Activated naive CD8-positive, alpha-beta T cell treated with anti-CD3 and anti-CD28 coated beads for 36 hours (primary cell): Measurements from ENCODE around the gene NOCT. TPM values are rescaled to one million over a fixed set of nuclear protein-coding genes. Genes with fewer than 3 reads are reported as not detected.
"Not testable (repeated sequence)": the region's sequence is repeated elsewhere in the genome, so short reads cannot be mapped to it uniquely, and the experiment has no call there.

ENCODE experiments used
- DNase-seq: peaks from one replicate; pipeline ENCODE4 v3.0.0; 2021
- H3K27ac Mint-ChIP-seq: one replicate; pipeline ENCODE4 v1.8.0; 2022; ENCODE audit warnings: mild to moderate bottlenecking, moderate library complexity, mixed read lengths
- H3K27me3 Mint-ChIP-seq: one replicate; pipeline ENCODE4 v1.8.0; 2022; ENCODE audit warnings: mild to moderate bottlenecking, mixed read lengths
- H3K36me3 Mint-ChIP-seq: one replicate; pipeline ENCODE4 v1.8.0; 2021; ENCODE audit warnings: mild to moderate bottlenecking, mixed read lengths
- H3K4me1 Mint-ChIP-seq: one replicate; pipeline ENCODE4 v1.8.0; 2021; ENCODE audit warnings: mixed read lengths
- H3K4me3 Mint-ChIP-seq: one replicate; pipeline ENCODE4 v1.8.0; 2022; ENCODE audit warnings: mild to moderate bottlenecking, moderate library complexity, mixed read lengths
- H3K9me3 Mint-ChIP-seq: one replicate; pipeline ENCODE4 v1.8.0; 2022; ENCODE audit warnings: mixed read lengths
- total RNA-seq, 2 experiments: library from RNA; stranded (reverse); gene quantifications; one replicate each; pipeline ENCODE4 v1.2.3, GENCODE V29; 2021

NOCT gene
- total RNA-seq, 2 experiments from 2014 or later: 21.5 to 22.9 TPM

DNA sequence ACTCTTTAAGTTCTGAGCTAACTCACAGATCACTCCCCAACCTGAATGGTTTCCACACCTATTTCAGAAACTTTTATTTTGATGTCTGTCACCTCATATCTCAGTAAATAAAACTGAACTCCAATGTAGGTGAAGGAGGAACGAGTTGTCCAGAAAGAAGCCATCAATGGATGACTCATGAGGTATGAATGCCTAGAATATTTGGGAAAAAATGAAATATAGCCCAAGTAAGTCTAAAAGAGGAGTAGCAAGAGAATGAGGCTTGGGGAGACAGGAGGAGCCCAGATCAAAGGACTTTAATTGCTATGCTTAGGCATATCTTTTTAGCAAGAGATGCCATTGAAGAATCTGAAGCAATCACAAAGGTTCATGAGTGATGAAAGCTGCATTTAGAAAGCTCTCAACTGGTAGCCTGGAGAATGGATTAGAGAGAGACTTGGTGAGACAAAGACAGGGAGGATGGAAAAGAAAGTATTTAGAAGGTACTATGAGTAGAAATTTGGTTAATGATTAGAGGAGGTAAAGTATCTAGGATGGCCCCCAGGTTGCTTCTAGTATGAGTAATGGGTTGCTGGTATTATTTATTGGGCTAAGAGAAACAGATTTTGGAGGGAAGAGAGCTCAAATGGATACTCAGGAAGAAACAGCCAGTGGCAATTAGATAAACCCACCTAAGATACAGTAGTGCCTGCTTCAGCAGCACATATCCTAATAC is 39.4 kb downstream of the NOCT start:
- no peak for DNase-seq
- Mint-ChIP-seq H3K4me1 (peaks cover 18% of the 10 kb centered on the region), H3K36me3 (peaks cover 19% of the 10 kb centered on the region), H3K27me3 (no peaks in the 10 kb centered on the region), H3K4me3 (no peak overlapping the region), H3K27ac (peak overlapping the region; percentile 19), H3K9me3 (no peaks in the 10 kb centered on the region)

DNA sequence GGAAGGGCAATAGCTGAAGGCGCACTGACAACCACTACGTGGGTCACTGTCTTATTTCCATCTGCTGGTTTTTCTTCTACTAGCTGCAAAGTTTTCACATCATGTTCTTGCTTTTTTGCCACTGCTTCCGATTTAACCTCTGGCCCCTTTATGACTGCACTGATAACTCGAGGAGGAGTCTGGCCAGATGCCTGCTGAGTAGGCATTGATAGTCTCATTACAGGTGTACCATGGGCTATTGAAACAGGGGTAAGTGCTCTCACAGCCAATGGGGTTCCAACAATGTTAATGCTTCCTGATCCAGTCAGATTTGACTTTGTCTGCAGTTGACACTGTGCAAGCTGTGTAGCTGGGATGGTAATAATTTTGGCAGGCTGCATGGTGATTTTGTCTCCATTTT is 43.4 kb downstream of the NOCT start:
- H3K9me3 Mint-ChIP-seq, H3K4me3 Mint-ChIP-seq, DNase-seq, H3K27ac Mint-ChIP-seq, H3K27me3 Mint-ChIP-seq: not testable (repeated sequence)
- Mint-ChIP-seq H3K4me1 (peaks cover 21% of the 10 kb centered on the region), H3K36me3 (peaks cover 17% of the 10 kb centered on the region)

DNA sequence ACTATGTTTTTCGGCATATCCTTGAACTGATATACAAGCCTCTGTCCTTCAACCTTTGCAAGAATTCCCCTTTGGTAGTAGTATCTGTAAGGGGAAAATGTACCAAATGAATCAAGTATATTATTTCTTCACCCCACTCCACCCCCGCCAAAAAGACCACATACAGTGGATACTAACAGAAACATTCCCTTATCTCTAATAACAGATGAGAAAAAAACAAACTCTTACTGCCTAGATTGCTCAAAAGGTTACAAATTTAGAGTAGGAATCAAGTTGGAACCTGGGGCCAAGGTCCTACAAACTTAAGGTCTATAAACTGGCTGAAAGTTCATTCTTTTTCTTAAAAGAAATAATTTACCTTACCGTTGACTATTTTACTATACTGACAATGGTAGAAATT is 45.0 kb downstream of the NOCT start:
- Mint-ChIP-seq H3K36me3 (peaks cover 15% of the 10 kb centered on the region), H3K27ac (peak overlapping the region; percentile 38), H3K4me3 (no peak overlapping the region), H3K9me3 (no peaks in the 10 kb centered on the region), H3K4me1 (peaks cover 20% of the 10 kb centered on the region), H3K27me3 (no peaks in the 10 kb centered on the region)
- DNase-seq: no peak

DNA sequence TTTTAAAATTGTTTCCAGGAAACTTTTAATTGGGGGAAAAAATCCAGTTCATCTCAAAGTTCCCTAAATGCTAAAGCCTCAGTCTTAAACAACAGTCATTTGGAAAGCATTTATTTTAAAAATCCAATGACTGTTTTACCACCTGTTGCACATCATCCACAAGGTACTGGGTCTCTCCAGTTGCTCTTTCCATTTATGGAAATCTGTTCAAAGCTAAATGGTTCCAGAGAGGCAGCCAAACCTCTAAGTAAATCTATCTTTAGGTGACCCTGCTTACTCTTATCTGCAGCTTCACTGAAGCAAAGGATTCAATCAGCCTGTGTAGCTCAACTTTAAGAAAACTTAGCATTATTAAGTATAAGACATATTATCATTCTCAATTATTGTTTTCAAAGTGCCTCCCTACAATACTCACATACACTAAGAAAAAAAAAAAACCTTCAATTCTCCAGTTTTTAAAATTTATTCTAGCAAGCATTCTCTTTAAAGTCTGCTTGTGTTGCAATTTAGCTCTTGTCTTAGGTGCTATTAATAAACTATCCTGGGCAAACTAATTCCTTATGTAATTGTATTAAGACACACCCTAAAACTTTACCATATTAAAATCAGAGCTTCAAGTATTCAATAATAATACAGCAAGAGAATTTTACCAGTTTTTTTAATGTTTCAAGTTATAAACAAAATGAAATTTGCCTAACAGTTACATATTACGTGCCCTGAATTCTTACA is 60.6 kb downstream of the NOCT start:
- H3K36me3 Mint-ChIP-seq: peaks cover 8% of the 10 kb centered on the region
- H3K4me1 Mint-ChIP-seq: peaks cover 45% of the 10 kb centered on the region
- H3K4me3 Mint-ChIP-seq: no peak overlapping the region
- no peaks in the 10 kb centered on the region for H3K9me3 Mint-ChIP-seq
- H3K27me3 Mint-ChIP-seq: no peaks in the 10 kb centered on the region
- no peak for DNase-seq
- no peak overlapping the region for H3K27ac Mint-ChIP-seq

DNA sequence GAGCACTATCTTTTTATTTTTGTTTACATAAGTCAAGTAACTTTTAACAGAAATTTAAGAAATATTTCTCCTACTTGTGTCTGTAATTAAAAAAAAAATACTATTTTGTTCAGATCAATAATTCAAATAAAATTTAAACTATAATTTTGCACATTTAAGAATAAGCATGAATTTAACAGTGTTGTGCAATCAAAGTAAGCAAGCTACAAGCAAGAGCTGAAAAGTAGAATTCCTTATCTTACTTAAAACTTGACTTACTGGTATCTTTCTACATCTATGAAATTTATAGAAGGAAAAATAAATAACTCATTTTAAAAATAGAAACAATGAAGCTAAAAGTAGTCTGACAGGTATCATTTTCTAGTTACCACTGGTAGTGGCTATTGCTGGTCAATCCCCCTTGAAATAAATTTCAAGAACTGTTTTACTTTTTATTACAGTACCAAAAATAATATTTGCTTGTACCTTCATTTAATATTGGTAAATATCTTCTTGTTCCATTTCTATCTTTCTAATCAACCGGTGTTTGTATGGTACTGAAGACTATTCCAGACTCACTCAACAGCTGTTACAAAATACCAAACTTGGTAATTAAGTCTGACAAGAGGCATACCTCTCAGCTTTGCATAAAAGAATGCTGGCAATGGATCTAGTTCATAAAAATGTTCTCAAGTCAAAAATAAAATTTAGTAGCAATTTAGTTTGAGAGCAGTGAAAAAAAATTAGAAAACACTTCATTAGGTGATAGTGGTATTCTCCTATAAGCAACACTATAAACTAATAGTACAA is 62.2 kb downstream of the NOCT start:
- H3K9me3 Mint-ChIP-seq: no peaks in the 10 kb centered on the region
- no peak overlapping the region for H3K27ac Mint-ChIP-seq
- DNase-seq: no peak
- peaks cover 7% of the 10 kb centered on the region for H3K36me3 Mint-ChIP-seq
- H3K4me1 Mint-ChIP-seq: peaks cover 54% of the 10 kb centered on the region
- H3K4me3 Mint-ChIP-seq: no peak overlapping the region
- H3K27me3 Mint-ChIP-seq: no peaks in the 10 kb centered on the region

DNA sequence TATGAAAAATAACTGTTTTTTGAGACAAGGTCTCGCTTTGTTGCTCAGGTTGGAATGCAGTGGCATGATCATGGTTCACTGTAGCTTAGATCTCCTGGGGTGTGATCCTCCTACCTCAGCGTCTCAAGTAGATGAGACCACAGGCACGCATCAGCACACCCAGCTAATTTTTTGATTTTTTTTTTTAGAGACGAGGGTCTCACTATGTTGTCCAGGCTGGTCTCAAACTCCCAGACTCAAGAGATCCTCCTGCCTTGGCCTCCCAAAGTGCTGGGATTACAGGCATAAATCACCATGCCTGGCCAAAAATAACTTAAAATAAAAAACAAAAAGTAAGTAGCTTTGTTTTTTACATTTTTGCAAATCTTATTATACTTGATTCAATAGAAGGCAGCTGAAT is 63.3 kb downstream of the NOCT start:
- Mint-ChIP-seq H3K4me3 (no peak overlapping the region), H3K27ac (no peak overlapping the region), H3K4me1 (peaks cover 52% of the 10 kb centered on the region), H3K27me3 (no peaks in the 10 kb centered on the region), H3K36me3 (peaks cover 14% of the 10 kb centered on the region), H3K9me3 (no peaks in the 10 kb centered on the region)
- DNase-seq: no peak

DNA sequence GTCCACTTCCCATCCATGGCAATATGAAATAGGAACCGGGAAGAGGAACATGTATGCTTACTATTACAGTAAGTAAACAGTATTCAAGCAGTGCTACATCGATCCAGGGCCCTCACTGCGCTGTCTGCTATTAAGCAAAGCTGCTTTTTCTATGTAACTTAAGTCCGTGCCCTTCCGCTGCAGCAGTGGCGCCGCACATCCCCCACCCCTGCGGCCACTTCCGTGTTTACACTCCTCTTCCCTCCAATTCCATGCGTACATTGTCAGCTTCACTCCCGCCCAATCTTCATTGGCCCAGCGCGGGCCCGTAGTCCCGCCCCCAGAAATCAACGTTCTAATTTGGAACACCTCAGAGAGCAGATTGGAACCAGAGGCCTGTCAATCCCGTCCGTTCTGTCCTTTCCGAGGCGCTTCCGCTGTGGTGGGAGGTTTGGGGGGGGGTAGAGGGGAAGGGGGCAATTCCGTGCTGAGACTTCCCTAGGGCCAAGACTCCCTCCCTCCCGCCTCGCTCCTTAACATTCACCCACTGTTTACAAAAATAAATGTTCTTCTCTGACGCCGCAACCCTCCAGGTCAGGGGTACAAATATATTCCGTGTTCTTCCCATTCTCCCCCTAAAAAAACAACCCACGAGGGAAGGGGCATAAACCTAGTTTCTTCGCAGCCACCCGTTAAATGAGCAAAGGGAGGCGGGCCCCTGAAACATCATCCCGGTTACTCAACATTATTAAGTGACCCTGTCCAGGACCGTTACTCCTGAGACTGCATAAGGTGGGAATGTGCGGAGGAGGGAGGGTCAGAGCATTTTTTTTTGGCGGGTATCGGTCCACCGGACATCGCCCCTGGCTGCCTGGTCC is 67.4 kb downstream of the NOCT start:
- Mint-ChIP-seq H3K4me1 (peaks cover 39% of the 10 kb centered on the region), H3K4me3 (peak overlapping the region; percentile 99), H3K9me3 (no peaks in the 10 kb centered on the region), H3K27me3 (no peaks in the 10 kb centered on the region), H3K36me3 (peaks cover 14% of the 10 kb centered on the region), H3K27ac (peak overlapping the region; percentile 100)
- peak; percentile 92 for DNase-seq

DNA sequence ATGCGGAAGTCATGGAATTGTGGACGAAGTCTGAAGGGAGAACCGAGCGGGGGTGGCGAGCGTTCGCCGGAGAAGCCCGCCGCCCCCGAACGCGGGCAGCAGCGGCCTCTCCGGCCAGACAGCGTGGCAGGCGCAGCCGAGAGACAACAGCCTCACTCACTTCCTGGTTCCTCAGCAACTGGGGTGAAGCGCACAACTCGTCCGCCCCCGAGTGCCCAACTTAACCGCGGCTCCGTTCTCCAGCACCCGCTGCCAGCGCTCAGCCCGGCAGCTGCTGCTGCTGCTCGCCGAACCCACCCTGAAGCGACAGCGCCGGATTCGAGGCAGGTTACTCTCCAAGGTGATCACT is 68.0 kb downstream of the NOCT start:
- DNase-seq: peak; percentile 73
- Mint-ChIP-seq H3K4me1 (peaks cover 36% of the 10 kb centered on the region), H3K36me3 (peaks cover 14% of the 10 kb centered on the region), H3K27ac (peak overlapping the region; percentile 100), H3K4me3 (peak overlapping the region; percentile 99), H3K27me3 (no peaks in the 10 kb centered on the region), H3K9me3 (no peaks in the 10 kb centered on the region)

DNA sequence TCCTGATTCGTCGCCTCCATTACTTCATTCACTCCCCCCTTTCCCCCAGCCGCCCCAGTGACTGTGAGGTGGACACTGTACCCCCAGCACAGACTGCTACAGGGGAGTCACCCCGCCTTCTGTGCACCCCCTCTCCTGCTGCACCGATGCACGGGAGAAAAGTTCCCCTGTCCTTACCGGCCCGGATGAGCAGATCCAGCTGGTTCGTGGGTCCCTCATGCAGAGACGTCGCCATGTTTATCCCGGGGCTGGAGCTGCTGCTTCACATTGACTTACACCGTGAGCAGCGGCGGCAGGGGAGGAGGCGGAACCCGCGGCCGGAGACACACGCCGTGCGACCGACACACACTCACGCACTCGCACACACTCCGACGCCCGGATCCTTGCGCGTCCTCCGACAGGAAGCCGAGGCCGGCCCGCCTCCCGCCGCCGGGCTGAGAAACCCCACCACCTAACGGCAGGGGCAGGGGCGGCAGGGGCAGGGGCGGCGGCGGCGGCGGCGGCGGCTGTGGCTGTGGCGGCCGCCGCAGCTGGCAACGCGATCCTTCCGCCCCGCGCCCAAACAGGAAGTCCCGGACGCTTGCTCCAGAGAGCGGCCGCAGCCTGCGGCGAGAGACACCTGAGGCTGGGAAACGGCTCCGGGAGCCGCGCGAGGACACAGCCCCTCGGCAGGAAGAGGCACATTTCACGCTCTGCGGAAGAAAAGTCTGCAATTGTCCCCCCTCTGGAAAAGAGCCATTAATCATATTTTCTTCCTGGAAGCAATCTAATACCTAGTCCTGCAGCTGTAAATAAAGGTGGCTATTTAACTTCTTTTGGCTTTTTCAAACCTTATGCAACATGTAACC is 68.6 kb downstream of the NOCT start:
- Mint-ChIP-seq H3K27me3 (no peaks in the 10 kb centered on the region), H3K36me3 (peaks cover 14% of the 10 kb centered on the region), H3K27ac (peak overlapping the region; percentile 100), H3K9me3 (no peaks in the 10 kb centered on the region), H3K4me3 (peak overlapping the region; percentile 99), H3K4me1 (peaks cover 35% of the 10 kb centered on the region)
- peak; percentile 86 for DNase-seq

DNA sequence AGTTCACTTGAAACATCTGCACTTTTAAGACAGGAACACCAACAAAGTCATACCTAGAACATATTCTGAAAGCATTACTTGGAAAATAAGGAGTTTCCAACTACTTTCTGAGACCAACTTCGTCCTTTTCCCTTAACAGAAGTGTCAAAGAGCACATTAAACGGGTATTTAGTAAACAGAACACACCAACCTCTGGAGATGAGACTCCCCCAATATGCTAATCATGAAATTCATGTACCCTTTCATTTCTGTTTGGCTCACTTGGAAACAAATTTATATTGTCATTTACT is 69.2 kb downstream of the NOCT start:
- DNase-seq: no peak
- peaks cover 14% of the 10 kb centered on the region for H3K36me3 Mint-ChIP-seq
- peak overlapping the region; percentile 100 for H3K27ac Mint-ChIP-seq
- no peaks in the 10 kb centered on the region for H3K9me3 Mint-ChIP-seq
- H3K27me3 Mint-ChIP-seq: no peaks in the 10 kb centered on the region
- peak overlapping the region; percentile 99 for H3K4me3 Mint-ChIP-seq
- H3K4me1 Mint-ChIP-seq: peaks cover 30% of the 10 kb centered on the region

DNA sequence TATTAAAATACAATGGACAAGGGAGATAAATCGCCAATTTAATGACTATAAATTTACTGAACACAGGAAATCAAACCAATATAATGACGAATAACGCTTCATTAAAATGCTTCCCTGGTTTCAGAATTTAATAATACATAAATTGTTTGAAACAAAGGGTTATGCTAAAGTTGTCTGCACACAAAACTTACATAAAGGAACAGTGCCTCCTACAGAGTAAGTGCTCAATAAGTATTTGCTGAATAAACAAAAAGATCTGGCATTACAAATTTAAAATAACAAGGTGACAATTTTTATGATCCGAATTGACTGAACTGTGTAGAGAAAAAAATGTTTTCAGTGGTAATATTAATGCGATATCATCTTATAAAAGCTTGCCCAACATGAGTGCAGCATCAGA is 69.6 kb downstream of the NOCT start:
- no peak for DNase-seq
- H3K27me3 Mint-ChIP-seq: no peaks in the 10 kb centered on the region
- peak overlapping the region; percentile 99 for H3K4me3 Mint-ChIP-seq
- peak overlapping the region; percentile 100 for H3K27ac Mint-ChIP-seq
- H3K9me3 Mint-ChIP-seq: no peaks in the 10 kb centered on the region
- peaks cover 27% of the 10 kb centered on the region for H3K4me1 Mint-ChIP-seq
- H3K36me3 Mint-ChIP-seq: peaks cover 11% of the 10 kb centered on the region

DNA sequence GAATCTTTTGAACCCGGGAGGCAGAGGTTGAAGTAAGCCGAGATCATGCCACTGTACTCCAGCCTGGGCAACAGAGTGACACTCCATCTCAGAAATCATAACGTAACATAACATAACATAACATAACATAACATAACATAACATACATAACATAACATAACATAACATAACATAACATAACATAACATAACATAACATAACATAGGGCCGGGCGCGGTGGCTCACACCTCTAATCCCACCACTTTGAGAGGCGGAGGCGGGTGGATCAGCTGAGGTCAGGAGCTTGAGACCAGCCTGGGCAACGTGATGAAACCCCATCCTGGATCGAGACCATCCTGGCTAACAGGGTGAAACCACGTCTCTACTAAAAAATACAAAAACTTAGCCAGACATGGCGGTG is 76.7 kb downstream of the NOCT start:
- no peaks in the 10 kb centered on the region for H3K4me1 Mint-ChIP-seq
- H3K27ac Mint-ChIP-seq: no peak overlapping the region
- no peaks in the 10 kb centered on the region for H3K9me3 Mint-ChIP-seq
- no peak for DNase-seq
- no peaks in the 10 kb centered on the region for H3K27me3 Mint-ChIP-seq
- no peaks in the 10 kb centered on the region for H3K36me3 Mint-ChIP-seq
- H3K4me3 Mint-ChIP-seq: no peak overlapping the region
